ENCODE measurements around the gene RIN3. TPM values are rescaled to one million over a fixed set of nuclear protein-coding genes. Genes with fewer than 3 reads are reported as not detected.
A peak's percentile ranks its signal among the peaks of the same experiment; 100 is the strongest.

Gene RIN3
- total and polyA plus RNA-seq, 10 donors, result 17.2 to 117 (median 75.7) TPM

- Histone ChIP-seq H3K27me3 (replicated peaks in 1 of 7) (no peaks in the 10 kb centered on the region), H3K27ac (peak overlapping the region; percentile 53 to 96 (median 90)), H3K4me1 (peaks cover 21 to 91% (median 73%) of the 10 kb centered on the region in 6 donors), H3K36me3 (peaks cover 0 to 61% (median 9%) of the 10 kb centered on the region in 6 donors), H3K9me3 (peaks cover 0 to 10% (median 7%) of the 10 kb centered on the region in 8 donors), H3K4me3 (peak overlapping the region in 1 of 8 donors; percentile 32)
- 31 to 67% (median 48%) methylated on average over 3 to 4 of the region's 4 CpGs for WGBS, 5 donors
- intact Hi-C loops (cut with DNase I; ENCODE audit: low total_unique reads), result no loop called here
- TF ChIP-seq POLR2A (IDR thresholded peaks at IDR 0.05) (no peak), CTCF (IDR thresholded peaks at IDR 0.05 in 8 of 11, conservative IDR thresholded peaks at IDR 0.05 in 3 of 11) (no peak), POLR2AphosphoS5 (IDR thresholded peaks at IDR 0.05) (peak; percentile 24 to 44 (median 25))
- DNase-seq, result peak; percentile 76
Measured at GRCh38 chr14:92647797-92648279, 134.3 kb downstream of the RIN3 start.

GRCh38 chr14:92649066-92649465, 135.5 kb downstream of the RIN3 start:
- intact Hi-C loops (cut with DNase I; ENCODE audit: low total_unique reads), result no loop called here
- no peak for DNase-seq
- Histone ChIP-seq H3K4me3 (peak overlapping the region in 1 of 8 donors; percentile 81), H3K27me3 (replicated peaks in 1 of 7) (no peaks in the 10 kb centered on the region), H3K9me3 (peaks cover 0 to 10% (median 7%) of the 10 kb centered on the region in 8 donors), H3K27ac (peak overlapping the region in 7 of 8 donors; percentile 83 to 96 (median 91)), H3K36me3 (peaks cover 0 to 61% (median 8%) of the 10 kb centered on the region in 6 donors), H3K4me1 (peaks cover 21 to 100% (median 79%) of the 10 kb centered on the region in 6 donors)
- TF ChIP-seq POLR2A (IDR thresholded peaks at IDR 0.05) (no peak), POLR2AphosphoS5 (IDR thresholded peaks at IDR 0.05) (no peak), CTCF (IDR thresholded peaks at IDR 0.05 in 8 of 11, conservative IDR thresholded peaks at IDR 0.05 in 3 of 11) (no peak)
- 86 to 96% (median 95%) methylated on average over 7 of the region's 7 CpGs for WGBS, 5 donors

- TF ChIP-seq POLR2AphosphoS5 (IDR thresholded peaks at IDR 0.05) (peak; percentile 49 to 87 (median 57)), POLR2A (IDR thresholded peaks at IDR 0.05) (no peak)
- H3K36me3 ChIP-seq, result peaks cover 0 to 55% (median 2%) of the 10 kb centered on the region in 6 donors
- peak overlapping the region in 1 of 8 donors; percentile 81 for H3K4me3 ChIP-seq
- peaks cover 0 to 5% (median 3%) of the 10 kb centered on the region in 8 donors for H3K9me3 ChIP-seq
- no peaks in the 10 kb centered on the region for H3K27me3 ChIP-seq (replicated peaks in 1 of 7)
- peak overlapping the region; percentile 66 to 96 (median 90) for H3K27ac ChIP-seq
- H3K4me1 ChIP-seq, result peaks cover 21 to 100% (median 80%) of the 10 kb centered on the region in 6 donors
- no peak for DNase-seq
- 57 to 85% (median 65%) methylated on average over 12 to 17 of the region's 17 CpGs for WGBS, 5 donors
- intact Hi-C loops (cut with DNase I; ENCODE audit: low total_unique reads), result no loop called here
Measured at GRCh38 chr14:92649934-92650545, 136.5 kb downstream of the RIN3 start.

- H3K36me3 ChIP-seq, result peaks cover 0 to 55% (median 0%) of the 10 kb centered on the region in 6 donors
- no peaks in the 10 kb centered on the region for H3K9me3 ChIP-seq
- intact Hi-C loops (cut with DNase I; ENCODE audit: low total_unique reads), result no loop called here
- H3K4me1 ChIP-seq, result peaks cover 25 to 100% (median 81%) of the 10 kb centered on the region in 6 donors
- H3K27me3 ChIP-seq (replicated peaks in 1 of 7), result no peaks in the 10 kb centered on the region
- no peak for DNase-seq
- peak overlapping the region; percentile 66 to 96 (median 90) for H3K27ac ChIP-seq
- peak overlapping the region in 2 of 8 donors; percentile 58 to 81 for H3K4me3 ChIP-seq
- TF ChIP-seq CTCF (IDR thresholded peaks at IDR 0.05 in 8 of 11, conservative IDR thresholded peaks at IDR 0.05 in 3 of 11) (no peak), POLR2A (IDR thresholded peaks at IDR 0.05) (no peak), POLR2AphosphoS5 (IDR thresholded peaks at IDR 0.05) (no peak)
- WGBS, 5 donors, result 62 to 76% (median 67%) methylated on average over 11 to 12 of the region's 12 CpGs
Measured at GRCh38 chr14:92650581-92651105, 137.1 kb downstream of the RIN3 start.

Measured in spleen (tissue), 11 donors.